Measurements from ENCODE around the gene SIRT2. TPM values are rescaled to one million over a fixed set of nuclear protein-coding genes. Genes with fewer than 3 reads are reported as not detected.

Gene SIRT2
- total RNA-seq, 1 donor from 2014 or later = 38.0 TPM

GRCh38 chr19:38932425-38933179 lies 33.2 kb upstream of the SIRT2 start:
- no peak for DNase-seq (ENCODE audit: low spot score, unreplicated experiment)
- peaks cover 14% of the 10 kb centered on the region for H3K4me1 Mint-ChIP-seq (ENCODE audit: low read depth)
- peaks cover 10% of the 10 kb centered on the region for H3K9me3 Mint-ChIP-seq (ENCODE audit: low read depth)
- H3K27ac Mint-ChIP-seq = no peak overlapping the region
- TF ChIP-seq CTCF (IDR thresholded peaks at IDR 0.05; ENCODE audit: unreplicated experiment) = peak; percentile 26
- H3K27me3 Mint-ChIP-seq = no peaks in the 10 kb centered on the region
- peaks cover 33% of the 10 kb centered on the region for H3K36me3 Mint-ChIP-seq (ENCODE audit: insufficient read depth)
- H3K4me3 Mint-ChIP-seq (ENCODE audit: low read depth) = peak overlapping the region; percentile 48

GRCh38 chr19:38931521-38931793 lies 32.0 kb upstream of the SIRT2 start:
- H3K4me3 Mint-ChIP-seq (ENCODE audit: low read depth) = peak overlapping the region; percentile 99
- H3K4me1 Mint-ChIP-seq (ENCODE audit: low read depth) = peaks cover 14% of the 10 kb centered on the region
- DNase-seq (ENCODE audit: low spot score, unreplicated experiment) = no peak

GRCh38 chr19:38930776-38931520 lies 31.5 kb upstream of the SIRT2 start, which contains the start of gene MRPS12:
TSS of gene MRPS12 (plus strand) at chr19:38930944. CDS start at chr19:38931295, 351 bp downstream.
- no peak for TF ChIP-seq CTCF (IDR thresholded peaks at IDR 0.05; ENCODE audit: unreplicated experiment)
- Mint-ChIP-seq H3K27ac (peak within 1 kb of the TSS; percentile 99), H3K4me1 (ENCODE audit: low read depth) (peaks cover 14% of the 10 kb centered on the region), H3K4me3 (ENCODE audit: low read depth) (peak within 1 kb of the TSS; percentile 99), H3K36me3 (ENCODE audit: insufficient read depth) (peaks cover 31% of the 10 kb centered on the region), H3K27me3 (no peaks in the 10 kb centered on the region), H3K9me3 (ENCODE audit: low read depth) (peaks cover 10% of the 10 kb centered on the region)
- DNase-seq (ENCODE audit: low spot score, unreplicated experiment) = peak; percentile 94

More at GRCh38 chr19:38931521-38931793, 32.0 kb upstream of the SIRT2 start:
- Mint-ChIP-seq H3K27ac (peak overlapping the region; percentile 99), H3K27me3 (no peaks in the 10 kb centered on the region), H3K36me3 (ENCODE audit: insufficient read depth) (peaks cover 33% of the 10 kb centered on the region), H3K9me3 (ENCODE audit: low read depth) (peaks cover 10% of the 10 kb centered on the region)
- TF ChIP-seq CTCF (IDR thresholded peaks at IDR 0.05; ENCODE audit: unreplicated experiment) = no peak

- TF ChIP-seq CTCF (IDR thresholded peaks at IDR 0.05; ENCODE audit: unreplicated experiment) = peak; percentile 100
- peak within 1 kb of the TSS; percentile 99 for H3K4me3 Mint-ChIP-seq (ENCODE audit: low read depth)
- peaks cover 6% of the 10 kb centered on the region for H3K9me3 Mint-ChIP-seq (ENCODE audit: low read depth)
- H3K27ac Mint-ChIP-seq = peak within 1 kb of the TSS; percentile 99
- H3K27me3 Mint-ChIP-seq = no peaks in the 10 kb centered on the region
- H3K4me1 Mint-ChIP-seq (ENCODE audit: low read depth) = peaks cover 14% of the 10 kb centered on the region
- H3K36me3 Mint-ChIP-seq (ENCODE audit: insufficient read depth) = peaks cover 25% of the 10 kb centered on the region
- peak; percentile 92 for DNase-seq (ENCODE audit: low spot score, unreplicated experiment)
Measured at GRCh38 chr19:38929929-38930775, 30.7 kb upstream of the SIRT2 start, which contains the start of gene SARS2. TSS of gene SARS2 (minus strand) at chr19:38930763. CDS start at chr19:38930736, 27 bp downstream.
